HFFc6 (cell line): ENCODE results near the gene EIF5. TPM values are rescaled to one million over a fixed set of nuclear protein-coding genes. Genes with fewer than 3 reads are reported as not detected.

Experiments used
- DNase-seq: peaks from one replicate; pipeline ENCODE4 v3.0.0-alpha.2; 2018
- H3K27ac Mint-ChIP-seq: 2 replicates; pipeline ENCODE4 v1.8.0; 2020; ENCODE audit warnings: mild to moderate bottlenecking, mixed read lengths
- H3K27me3 Mint-ChIP-seq: 2 replicates; pipeline ENCODE4 v1.8.0; 2021; ENCODE audit warnings: mild to moderate bottlenecking, moderate library complexity, mixed read lengths; ENCODE audit not compliant: insufficient read depth
- H3K36me3 Mint-ChIP-seq: 2 replicates; pipeline ENCODE4 v1.8.0; 2021; ENCODE audit warnings: low read depth, mixed read lengths
- H3K4me1 Mint-ChIP-seq: 2 replicates; pipeline ENCODE4 v1.8.0; 2020; ENCODE audit warnings: low read depth, mixed read lengths
- H3K4me3 Mint-ChIP-seq: 2 replicates; pipeline ENCODE4 v1.8.0; 2020; ENCODE audit warnings: mild to moderate bottlenecking, moderate library complexity, mixed read lengths
- H3K9me3 Mint-ChIP-seq: 2 replicates; pipeline ENCODE4 v1.8.0; 2020; ENCODE audit warnings: mild to moderate bottlenecking, mixed read lengths
- CTCF ChIP-seq: fragments of 200-600 bp; sonication (generic); IDR thresholded peaks from 2 replicates; pipeline ENCODE4 v1.5.0; 2021; ENCODE audit warnings: antibody characterized with exemption, mild to moderate bottlenecking
- total RNA-seq, 6 experiments: library from RNA; stranded (reverse); fragmentation: NEBNext Ultra II Directional; extraction: Animal tissue kit (Norgen Biotek cat#: 25700); gene quantifications; 2 replicates in 1 of 6; 3 replicates in 5 of 6; pipeline ENCODE4 v1.2.3, GENCODE V29; 2021

The EIF5 gene
- total RNA-seq, 6 experiments from 2014 or later, result 181 to 217 (median 203) TPM

GRCh38 chr14:103301512-103302354 is 32.3 kb upstream of the EIF5 start:
- TF ChIP-seq CTCF, result no peak
- Mint-ChIP-seq H3K4me3 (no peak overlapping the region), H3K4me1 (peaks cover 26% of the 10 kb centered on the region), H3K27me3 (peaks cover 5% of the 10 kb centered on the region), H3K9me3 (no peaks in the 10 kb centered on the region), H3K27ac (no peak overlapping the region), H3K36me3 (no peaks in the 10 kb centered on the region)
- no peak for DNase-seq

- H3K9me3 Mint-ChIP-seq, result no peaks in the 10 kb centered on the region
- no peak for TF ChIP-seq CTCF
- H3K36me3 Mint-ChIP-seq, result no peaks in the 10 kb centered on the region
- DNase-seq, result no peak
- no peak overlapping the region for H3K4me3 Mint-ChIP-seq
- peaks cover 13% of the 10 kb centered on the region for H3K27me3 Mint-ChIP-seq
- no peak overlapping the region for H3K27ac Mint-ChIP-seq
- peaks cover 26% of the 10 kb centered on the region for H3K4me1 Mint-ChIP-seq
Observed at GRCh38 chr14:103302966-103303365, 31.1 kb upstream of the EIF5 start.

- no peaks in the 10 kb centered on the region for H3K9me3 Mint-ChIP-seq
- no peaks in the 10 kb centered on the region for H3K36me3 Mint-ChIP-seq
- peaks cover 19% of the 10 kb centered on the region; the same call in 1 of the 2 replicates for H3K27me3 Mint-ChIP-seq
- no peak overlapping the region for H3K27ac Mint-ChIP-seq
- H3K4me3 Mint-ChIP-seq, result no peak overlapping the region
- H3K4me1 Mint-ChIP-seq, result peaks cover 26% of the 10 kb centered on the region
- DNase-seq, result no peak
- no peak for TF ChIP-seq CTCF
Observed at GRCh38 chr14:103304706-103305105, 29.3 kb upstream of the EIF5 start.

- H3K27me3 Mint-ChIP-seq, result peaks cover 21% of the 10 kb centered on the region
- H3K4me1 Mint-ChIP-seq, result no peaks in the 10 kb centered on the region
- H3K27ac Mint-ChIP-seq, result no peak overlapping the region
- no peaks in the 10 kb centered on the region for H3K9me3 Mint-ChIP-seq
- TF ChIP-seq CTCF, result no peak
- DNase-seq, result no peak
- no peak overlapping the region for H3K4me3 Mint-ChIP-seq
- H3K36me3 Mint-ChIP-seq, result no peaks in the 10 kb centered on the region
Observed at GRCh38 chr14:103308717-103309616, 25.1 kb upstream of the EIF5 start.

- H3K4me1 Mint-ChIP-seq, result no peaks in the 10 kb centered on the region
- no peaks in the 10 kb centered on the region for H3K9me3 Mint-ChIP-seq
- TF ChIP-seq CTCF, result no peak
- no peak for DNase-seq
- H3K36me3 Mint-ChIP-seq, result no peaks in the 10 kb centered on the region
- H3K27ac Mint-ChIP-seq, result no peak overlapping the region
- H3K4me3 Mint-ChIP-seq, result no peak overlapping the region
- peaks cover 25% of the 10 kb centered on the region for H3K27me3 Mint-ChIP-seq
Observed at GRCh38 chr14:103310576-103311095, 23.4 kb upstream of the EIF5 start.
